ENCODE data around the gene FTH1. TPM values are rescaled to one million over a fixed set of nuclear protein-coding genes. Genes with fewer than 3 reads are reported as not detected.

The FTH1 gene
- total RNA-seq, 1 experiment from 2014 or later = 1,937 TPM

GRCh38 chr11:61962213-61963015, 5.0 kb downstream of the FTH1 start:
- intact Hi-C loops (cut with micrococcal nuclease) = loop anchor here (1.0 to 5.0 kb wide), 2 partner anchors 65 to 92 kb away; no protein-coding TSS in a partner anchor
- ATAC-seq (peak; percentile 14), DNase-seq (no peak)
- no peaks in the 10 kb centered on the region for H3F3A ChIP-seq (ENCODE audit: low read length, unreplicated experiment)
- H3K27me3 ChIP-seq (ENCODE audit: low read length) = no peaks in the 10 kb centered on the region
- peaks cover 31% of the 10 kb centered on the region for H3K79me2 ChIP-seq (ENCODE audit: low read length)
- H3K36me3 ChIP-seq (ENCODE audit: low read depth, low read length) = peaks cover 32% of the 10 kb centered on the region
- POLR2A ChIA-PET (ENCODE audit: unreplicated experiment) = interaction anchor here (0.5 kb wide), 2 partner anchors 66 to 91 kb away, joined by 3 to 11 read pairs; no protein-coding TSS in a partner anchor
- CTCF ChIA-PET = interaction anchor here (0.6 kb wide), 1 partner anchor 691 kb away, joined by 3 read pairs; the partner anchor contains the start of gene INTS5
- H3K9me2 ChIP-seq (replicated peaks; ENCODE audit: low read length) = no peaks in the 10 kb centered on the region
- no peak overlapping the region for H3K9ac ChIP-seq (ENCODE audit: low read length)
- no peaks in the 10 kb centered on the region for H3K9me3 ChIP-seq (ENCODE audit: low read length)
- no peak for TF ChIP-seq EZH2 (IDR thresholded peaks at IDR 0.05; ENCODE audit: low read length, unreplicated experiment)
- TF ChIP-seq EZH2phosphoT487 (IDR thresholded peaks at IDR 0.05; ENCODE audit: borderline replicate concordance, low read length) = no peak
- TF ChIP-seq, protein P1, sequence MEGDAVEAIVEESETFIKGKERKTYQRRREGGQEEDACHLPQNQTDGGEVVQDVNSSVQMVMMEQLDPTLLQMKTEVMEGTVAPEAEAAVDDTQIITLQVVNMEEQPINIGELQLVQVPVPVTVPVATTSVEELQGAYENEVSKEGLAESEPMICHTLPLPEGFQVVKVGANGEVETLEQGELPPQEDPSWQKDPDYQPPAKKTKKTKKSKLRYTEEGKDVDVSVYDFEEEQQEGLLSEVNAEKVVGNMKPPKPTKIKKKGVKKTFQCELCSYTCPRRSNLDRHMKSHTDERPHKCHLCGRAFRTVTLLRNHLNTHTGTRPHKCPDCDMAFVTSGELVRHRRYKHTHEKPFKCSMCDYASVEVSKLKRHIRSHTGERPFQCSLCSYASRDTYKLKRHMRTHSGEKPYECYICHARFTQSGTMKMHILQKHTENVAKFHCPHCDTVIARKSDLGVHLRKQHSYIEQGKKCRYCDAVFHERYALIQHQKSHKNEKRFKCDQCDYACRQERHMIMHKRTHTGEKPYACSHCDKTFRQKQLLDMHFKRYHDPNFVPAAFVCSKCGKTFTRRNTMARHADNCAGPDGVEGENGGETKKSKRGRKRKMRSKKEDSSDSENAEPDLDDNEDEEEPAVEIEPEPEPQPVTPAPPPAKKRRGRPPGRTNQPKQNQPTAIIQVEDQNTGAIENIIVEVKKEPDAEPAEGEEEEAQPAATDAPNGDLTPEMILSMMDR (conservative IDR thresholded peaks at IDR 0.05; ENCODE audit: low read depth, low read length) = no peak
- peaks cover 33% of the 10 kb centered on the region for H4K20me1 ChIP-seq (ENCODE audit: low read length)
- H3K4me3 ChIP-seq (ENCODE audit: low read length) = no peak overlapping the region
- no TSS peak for BruUV-seq (replicated peaks)
- H3K4me2 ChIP-seq (ENCODE audit: low read length) = no peak overlapping the region
- no peak overlapping the region for H2AFZ ChIP-seq (ENCODE audit: low read length)
- H3K27ac ChIP-seq (ENCODE audit: low read length) = peak overlapping the region; percentile 88
- peaks cover 18% of the 10 kb centered on the region for H3K4me1 ChIP-seq (ENCODE audit: insufficient read depth, low read length)

- no peak overlapping the region for H3K9ac ChIP-seq (ENCODE audit: low read length)
- no peak for TF ChIP-seq EZH2 (IDR thresholded peaks at IDR 0.05; ENCODE audit: low read length, unreplicated experiment)
- TF ChIP-seq, protein P1 (conservative IDR thresholded peaks at IDR 0.05; ENCODE audit: low read depth, low read length) = no peak
- no peak for TF ChIP-seq EZH2phosphoT487 (IDR thresholded peaks at IDR 0.05; ENCODE audit: borderline replicate concordance, low read length)
- ChIA-PET CTCF (interaction anchor here (0.9 kb wide), 1 partner anchor 120 kb away, joined by 4 read pairs; no protein-coding TSS in a partner anchor), POLR2A (ENCODE audit: unreplicated experiment) (interaction anchor here (0.5 kb wide), 2 partner anchors 24 to 67 kb away, joined by 3 to 11 read pairs; no protein-coding TSS in a partner anchor)
- peaks cover 29% of the 10 kb centered on the region for H4K20me1 ChIP-seq (ENCODE audit: low read length)
- no peak overlapping the region for H3K4me2 ChIP-seq (ENCODE audit: low read length)
- ATAC-seq (peak; percentile 1; the same call in 1 of the 2 replicates), DNase-seq (peak; percentile 35)
- H3K4me3 ChIP-seq (ENCODE audit: low read length) = no peak overlapping the region
- intact Hi-C loops (cut with micrococcal nuclease) = loop anchor here (5.0 kb wide), 1 partner anchor 64 kb away; no protein-coding TSS in a partner anchor
- BruUV-seq (replicated peaks) = no TSS peak
- H3K27ac ChIP-seq (ENCODE audit: low read length) = no peak overlapping the region
- no peaks in the 10 kb centered on the region for H3F3A ChIP-seq (ENCODE audit: low read length, unreplicated experiment)
- no peaks in the 10 kb centered on the region for H3K9me3 ChIP-seq (ENCODE audit: low read length)
- H3K9me2 ChIP-seq (replicated peaks; ENCODE audit: low read length) = no peaks in the 10 kb centered on the region
- H3K79me2 ChIP-seq (ENCODE audit: low read length) = peaks cover 24% of the 10 kb centered on the region
- H2AFZ ChIP-seq (ENCODE audit: low read length) = no peak overlapping the region
- peaks cover 28% of the 10 kb centered on the region for H3K36me3 ChIP-seq (ENCODE audit: low read depth, low read length)
- no peaks in the 10 kb centered on the region for H3K27me3 ChIP-seq (ENCODE audit: low read length)
- H3K4me1 ChIP-seq (ENCODE audit: insufficient read depth, low read length) = peaks cover 18% of the 10 kb centered on the region
Observed at GRCh38 chr11:61961570-61962212, 5.7 kb downstream of the FTH1 start.
